ENCODE measurements around the gene HNF1B. TPM values are rescaled to one million over a fixed set of nuclear protein-coding genes. Genes with fewer than 3 reads are reported as not detected.

HNF1B gene
- total RNA-seq, 2 donors from 2014 or later, result 22.3 to 37.6 TPM

- DNase-seq, result peak; percentile 82 to 91 (median 86)
- TF ChIP-seq POLR2A (IDR thresholded peaks at IDR 0.05) (no peak), CTCF (IDR thresholded peaks at IDR 0.05) (peak; percentile 66 to 94 (median 89))
- ATAC-seq, result peak; percentile 90
- no peak overlapping the region for H3K4me3 ChIP-seq
- H3K4me1 ChIP-seq, result peaks cover 3% of the 10 kb centered on the region
- H3K27ac ChIP-seq, result no peak overlapping the region
- no peaks in the 10 kb centered on the region for H3K36me3 ChIP-seq (replicated peaks in 1 of 2; ENCODE audit: insufficient read depth in 1 of 2, low read depth in 2 of 2)
- WGBS, 2 donors, result 34 to 41% methylated on average over 17 of the region's 17 CpGs
- no peaks in the 10 kb centered on the region for H3K27me3 ChIP-seq
- no peaks in the 10 kb centered on the region for H3K9me3 ChIP-seq
- intact Hi-C loops (cut with DNase I), result loop anchor here (10.0 kb wide), 1 partner anchor 116 kb away; no protein-coding TSS in a partner anchor
Measured at GRCh38 chr17:37770631-37771518, 26.0 kb upstream of the HNF1B start.

- WGBS, 2 donors, result 82 to 92% methylated on average over 6 of the region's 6 CpGs
- intact Hi-C loops (cut with DNase I), result no loop called here
Measured at GRCh38 chr17:37769050-37769449, 24.2 kb upstream of the HNF1B start.

GRCh38 chr17:37768438-37768837 is 23.6 kb upstream of the HNF1B start:
- intact Hi-C loops (cut with DNase I), result no loop called here
- Histone ChIP-seq H3K27ac (no peak overlapping the region), H3K4me3 (no peak overlapping the region), H3K4me1 (peaks cover 18% of the 10 kb centered on the region), H3K36me3 (replicated peaks in 1 of 2; ENCODE audit: insufficient read depth in 1 of 2, low read depth in 2 of 2) (no peaks in the 10 kb centered on the region), H3K9me3 (no peaks in the 10 kb centered on the region), H3K27me3 (no peaks in the 10 kb centered on the region)
- 93 to 97% methylated on average over 2 of the region's 2 CpGs for WGBS, 2 donors
- ATAC-seq (no peak), DNase-seq (no peak)
- TF ChIP-seq CTCF (IDR thresholded peaks at IDR 0.05), result no peak
- TF ChIP-seq POLR2A (IDR thresholded peaks at IDR 0.05), result no peak

More at GRCh38 chr17:37769050-37769449, 24.2 kb upstream of the HNF1B start:
- DNase-seq (no peak), ATAC-seq (no peak)
- no peaks in the 10 kb centered on the region for H3K36me3 ChIP-seq (replicated peaks in 1 of 2; ENCODE audit: insufficient read depth in 1 of 2, low read depth in 2 of 2)
- H3K4me1 ChIP-seq, result peaks cover 18% of the 10 kb centered on the region
- TF ChIP-seq POLR2A (IDR thresholded peaks at IDR 0.05) (no peak), CTCF (IDR thresholded peaks at IDR 0.05) (no peak)
- H3K27me3 ChIP-seq, result no peaks in the 10 kb centered on the region
- H3K9me3 ChIP-seq, result no peaks in the 10 kb centered on the region
- no peak overlapping the region for H3K27ac ChIP-seq
- no peak overlapping the region for H3K4me3 ChIP-seq

GRCh38 chr17:37766971-37767370 is 22.1 kb upstream of the HNF1B start:
- no peaks in the 10 kb centered on the region for H3K9me3 ChIP-seq
- no peak for ATAC-seq
- intact Hi-C loops (cut with DNase I), result no loop called here
- no peak overlapping the region for H3K4me3 ChIP-seq
- peaks cover 18% of the 10 kb centered on the region for H3K4me1 ChIP-seq
- peak in 1 of 4 donors; percentile 23 for DNase-seq
- H3K27me3 ChIP-seq, result no peaks in the 10 kb centered on the region
- no peak for TF ChIP-seq CTCF (IDR thresholded peaks at IDR 0.05)
- TF ChIP-seq POLR2A (IDR thresholded peaks at IDR 0.05), result no peak
- H3K27ac ChIP-seq, result no peak overlapping the region
- 27 to 28% methylated on average over 6 of the region's 6 CpGs for WGBS, 2 donors
- H3K36me3 ChIP-seq (replicated peaks in 1 of 2; ENCODE audit: insufficient read depth in 1 of 2, low read depth in 2 of 2), result no peaks in the 10 kb centered on the region
